ENCODE measurements around the gene YEATS4. TPM values are rescaled to one million over a fixed set of nuclear protein-coding genes. Genes with fewer than 3 reads are reported as not detected.
A peak's percentile ranks its signal among the peaks of the same experiment; 100 is the strongest.

YEATS4 gene
- polyA plus RNA-seq, 2 of the 4 experiments (the other 2 are of a cell fraction), result 41.7 to 70.1 TPM

- POLR2A ChIA-PET, result interaction anchor here (0.6 kb wide), 1 partner anchor 1217 kb away, joined by 3 read pairs; no protein-coding TSS in a partner anchor
- FAIRE-seq, result no peak
- TF ChIP-seq KDM1A (IDR thresholded peaks at IDR 0.05; ENCODE audit: low read depth) (no peak), ESRRA (IDR thresholded peaks at IDR 0.05; ENCODE audit: borderline replicate concordance, low read length) (no peak), BCL3 (IDR thresholded peaks at IDR 0.05) (no peak), CBX8 (IDR thresholded peaks at IDR 0.05) (no peak), MYC (IDR thresholded peaks at IDR 0.05; ENCODE audit: borderline replicate concordance, low read length) (no peak), ZNF302 (CRISPR knock-in tag; IDR thresholded peaks at IDR 0.05) (no peak), CEBPB (IDR thresholded peaks at IDR 0.05) (no peak), BHLHE40 (IDR thresholded peaks at IDR 0.05; ENCODE audit: low read depth, low read length) (no peak), POLR2A (IDR thresholded peaks at IDR 0.05; ENCODE audit: low read length) (no peak), HOXA7 (CRISPR knock-in tag; IDR thresholded peaks at IDR 0.05) (no peak)
- TF ChIP-seq, protein P1, sequence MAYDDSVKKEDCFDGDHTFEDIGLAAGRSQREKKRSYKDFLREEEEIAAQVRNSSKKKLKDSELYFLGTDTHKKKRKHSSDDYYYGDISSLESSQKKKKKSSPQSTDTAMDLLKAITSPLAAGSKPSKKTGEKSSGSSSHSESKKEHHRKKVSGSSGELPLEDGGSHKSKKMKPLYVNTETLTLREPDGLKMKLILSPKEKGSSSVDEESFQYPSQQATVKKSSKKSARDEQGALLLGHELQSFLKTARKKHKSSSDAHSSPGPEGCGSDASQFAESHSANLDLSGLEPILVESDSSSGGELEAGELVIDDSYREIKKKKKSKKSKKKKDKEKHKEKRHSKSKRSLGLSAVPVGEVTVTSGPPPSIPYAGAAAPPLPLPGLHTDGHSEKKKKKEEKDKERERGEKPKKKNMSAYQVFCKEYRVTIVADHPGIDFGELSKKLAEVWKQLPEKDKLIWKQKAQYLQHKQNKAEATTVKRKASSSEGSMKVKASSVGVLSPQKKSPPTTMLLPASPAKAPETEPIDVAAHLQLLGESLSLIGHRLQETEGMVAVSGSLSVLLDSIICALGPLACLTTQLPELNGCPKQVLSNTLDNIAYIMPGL (CRISPR knock-in tag; IDR thresholded peaks at IDR 0.05; ENCODE audit: borderline replicate concordance), result no peak
- H3K4me3 ChIP-seq, result no peak overlapping the region
- no peak for DNase-seq (ENCODE audit: low read depth in 1 of 2, low spot score in 1 of 2)
- H3K4me1 ChIP-seq, result peaks cover 9% of the 10 kb centered on the region; the same call in 1 of the 3 replicates
- CTCF ChIA-PET, result interaction anchor here (1.7 to 1.8 kb wide), 2 partner anchors 27 to 40 kb away, joined by 5 to 6 read pairs; no protein-coding TSS in a partner anchor
- H3K4me2 ChIP-seq, result peak overlapping the region; percentile 55
- 44% methylated on average over 18 of the region's 18 CpGs for WGBS (ENCODE audit: missing lambda C conversion rate)
- no peaks in the 10 kb centered on the region for H3K9me3 ChIP-seq
- ATAC-seq, result peak; percentile 55 to 73; a peak in 5 of 6 replicates
- no peak overlapping the region for H3K27ac ChIP-seq
Observed at GRCh38 chr12:69330475-69331473, 28.8 kb upstream of the YEATS4 start.

DNA sequence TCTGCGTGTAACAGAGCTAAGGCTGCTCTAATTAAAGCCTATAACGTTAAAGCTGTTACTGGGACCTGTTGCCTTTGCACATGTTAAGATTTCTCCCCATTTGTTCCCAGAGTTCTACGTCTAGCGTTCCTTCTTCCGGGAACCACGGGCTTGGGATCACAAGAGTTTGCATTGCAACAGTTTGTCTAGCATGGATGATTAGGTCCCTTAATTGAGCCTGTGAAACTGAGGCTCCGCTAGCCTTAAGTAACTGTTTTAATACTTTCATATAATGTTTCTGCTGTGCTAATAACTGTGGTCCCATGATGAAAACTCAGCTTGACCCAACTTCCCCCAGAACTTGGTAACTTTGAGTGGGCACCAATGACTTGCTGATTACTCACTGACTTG lies 28.0 kb upstream of the YEATS4 start:
- WGBS (ENCODE audit: missing lambda C conversion rate), result 79% methylated on average over 7 of the region's 7 CpGs
- Histone ChIP-seq H3K4me3 (no peak overlapping the region), H3K9me3 (no peaks in the 10 kb centered on the region), H3K4me2 (peak overlapping the region; percentile 55), H3K27ac (no peak overlapping the region), H3K4me1 (peaks cover 9% of the 10 kb centered on the region; the same call in 1 of the 3 replicates)
- TF ChIP-seq POLR2A (IDR thresholded peaks at IDR 0.05; ENCODE audit: low read length), result no peak
- TF ChIP-seq ZNF302 (CRISPR knock-in tag; IDR thresholded peaks at IDR 0.05), result no peak
- TF ChIP-seq ZFP36 (IDR thresholded peaks at IDR 0.05; ENCODE audit: borderline replicate concordance, partially characterized antibody), result no peak
- no peak for TF ChIP-seq MYC (IDR thresholded peaks at IDR 0.05; ENCODE audit: borderline replicate concordance, low read length)
- no peak for TF ChIP-seq CBX8 (IDR thresholded peaks at IDR 0.05)
- TF ChIP-seq EP300 (IDR thresholded peaks at IDR 0.05), result no peak
- TF ChIP-seq EHMT2 (IDR thresholded peaks at IDR 0.05; ENCODE audit: low read depth), result no peak
- TF ChIP-seq NR3C1 (IDR thresholded peaks at IDR 0.05), result no peak
- CTCF ChIA-PET, result interaction anchor here (1.8 kb wide), 1 partner anchor 40 kb away, joined by 6 read pairs; no protein-coding TSS in a partner anchor
- ATAC-seq (peak; percentile 45 to 48; a peak in 3 of 6 replicates), DNase-seq (ENCODE audit: low read depth in 1 of 2, low spot score in 1 of 2) (no peak), FAIRE-seq (no peak)
- POLR2A ChIA-PET, result no interaction called here

DNA sequence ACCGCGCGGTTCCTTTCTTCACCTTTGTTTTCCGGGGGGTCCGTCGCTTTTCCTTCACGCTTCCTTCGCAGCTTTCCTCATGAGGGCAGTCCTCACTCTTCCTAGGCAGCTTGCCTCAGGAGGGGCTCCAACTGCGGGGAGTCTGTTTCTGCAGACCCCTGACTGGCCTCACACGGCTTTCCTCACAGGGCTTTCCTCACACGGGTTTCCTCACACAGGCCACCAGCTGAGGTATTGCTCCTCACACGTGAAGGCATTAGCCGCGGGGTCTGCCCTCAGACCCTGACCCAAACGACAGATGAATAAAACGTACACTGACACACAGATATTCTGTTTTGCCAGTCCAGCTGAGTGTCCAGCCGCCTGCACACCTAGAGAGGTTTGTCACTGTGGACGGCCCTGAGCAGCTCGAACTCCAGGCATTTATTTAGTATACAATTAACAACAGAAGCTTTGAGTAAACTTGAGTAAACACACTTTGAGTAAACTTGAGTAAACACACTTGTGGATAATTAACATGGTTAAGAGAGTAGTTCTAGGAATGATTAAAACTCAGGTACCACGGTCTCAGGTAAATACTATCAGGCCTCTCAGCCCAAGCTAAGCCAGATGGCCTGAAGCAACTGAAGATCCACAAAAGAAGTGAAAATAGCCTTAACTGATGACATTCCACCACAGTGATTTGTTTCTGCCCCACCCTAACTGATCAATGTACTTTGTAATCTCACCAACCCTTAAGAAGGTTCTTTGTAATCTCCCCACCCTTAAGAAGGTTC lies 27.4 kb upstream of the YEATS4 start:
- H3K4me1 ChIP-seq, result peaks cover 9% of the 10 kb centered on the region; the same call in 1 of the 3 replicates
- peak overlapping the region; percentile 15; the same call in 2 of the 3 replicates for H3K4me2 ChIP-seq
- no peaks in the 10 kb centered on the region for H3K9me3 ChIP-seq
- H3K4me3 ChIP-seq, result no peak overlapping the region
- DNase-seq (ENCODE audit: low read depth in 1 of 2, low spot score in 1 of 2) (peak in 1 of 2 experiments; percentile 14), ATAC-seq (peak in 1 of 2 experiments; percentile 22; a peak in 2 of 6 replicates), FAIRE-seq (no peak)
- ChIA-PET POLR2A (no interaction called here), CTCF (interaction anchor here (0.9 kb wide), 1 partner anchor 10 kb away, joined by 3 read pairs; no protein-coding TSS in a partner anchor)
- WGBS (ENCODE audit: missing lambda C conversion rate), result 74% methylated on average over 20 of the region's 20 CpGs
- no peak overlapping the region for H3K27ac ChIP-seq
- TF ChIP-seq, protein P2, sequence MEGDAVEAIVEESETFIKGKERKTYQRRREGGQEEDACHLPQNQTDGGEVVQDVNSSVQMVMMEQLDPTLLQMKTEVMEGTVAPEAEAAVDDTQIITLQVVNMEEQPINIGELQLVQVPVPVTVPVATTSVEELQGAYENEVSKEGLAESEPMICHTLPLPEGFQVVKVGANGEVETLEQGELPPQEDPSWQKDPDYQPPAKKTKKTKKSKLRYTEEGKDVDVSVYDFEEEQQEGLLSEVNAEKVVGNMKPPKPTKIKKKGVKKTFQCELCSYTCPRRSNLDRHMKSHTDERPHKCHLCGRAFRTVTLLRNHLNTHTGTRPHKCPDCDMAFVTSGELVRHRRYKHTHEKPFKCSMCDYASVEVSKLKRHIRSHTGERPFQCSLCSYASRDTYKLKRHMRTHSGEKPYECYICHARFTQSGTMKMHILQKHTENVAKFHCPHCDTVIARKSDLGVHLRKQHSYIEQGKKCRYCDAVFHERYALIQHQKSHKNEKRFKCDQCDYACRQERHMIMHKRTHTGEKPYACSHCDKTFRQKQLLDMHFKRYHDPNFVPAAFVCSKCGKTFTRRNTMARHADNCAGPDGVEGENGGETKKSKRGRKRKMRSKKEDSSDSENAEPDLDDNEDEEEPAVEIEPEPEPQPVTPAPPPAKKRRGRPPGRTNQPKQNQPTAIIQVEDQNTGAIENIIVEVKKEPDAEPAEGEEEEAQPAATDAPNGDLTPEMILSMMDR (IDR thresholded peaks at IDR 0.05), result no peak
- TF ChIP-seq NFE2L2 (conservative IDR thresholded peaks at IDR 0.05; ENCODE audit: low read length) (no peak), FOSB (CRISPR knock-in tag; IDR thresholded peaks at IDR 0.05) (no peak), KDM5A (IDR thresholded peaks at IDR 0.05) (no peak), ZSCAN20 (CRISPR knock-in tag; IDR thresholded peaks at IDR 0.05) (no peak), MYC (IDR thresholded peaks at IDR 0.05; ENCODE audit: borderline replicate concordance, low read length) (no peak), MAFK (IDR thresholded peaks at IDR 0.05; ENCODE audit: partially characterized antibody) (no peak), HDAC2 (IDR thresholded peaks at IDR 0.05) (no peak), ESRRA (IDR thresholded peaks at IDR 0.05; ENCODE audit: borderline replicate concordance, low read length) (no peak), BHLHE40 (IDR thresholded peaks at IDR 0.05; ENCODE audit: low read depth, low read length) (no peak), JUNB (IDR thresholded peaks at IDR 0.05) (no peak), HEYL (CRISPR knock-in tag; IDR thresholded peaks at IDR 0.05) (no peak)
- TF ChIP-seq, protein P3, sequence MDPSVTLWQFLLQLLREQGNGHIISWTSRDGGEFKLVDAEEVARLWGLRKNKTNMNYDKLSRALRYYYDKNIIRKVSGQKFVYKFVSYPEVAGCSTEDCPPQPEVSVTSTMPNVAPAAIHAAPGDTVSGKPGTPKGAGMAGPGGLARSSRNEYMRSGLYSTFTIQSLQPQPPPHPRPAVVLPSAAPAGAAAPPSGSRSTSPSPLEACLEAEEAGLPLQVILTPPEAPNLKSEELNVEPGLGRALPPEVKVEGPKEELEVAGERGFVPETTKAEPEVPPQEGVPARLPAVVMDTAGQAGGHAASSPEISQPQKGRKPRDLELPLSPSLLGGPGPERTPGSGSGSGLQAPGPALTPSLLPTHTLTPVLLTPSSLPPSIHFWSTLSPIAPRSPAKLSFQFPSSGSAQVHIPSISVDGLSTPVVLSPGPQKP (IDR thresholded peaks at IDR 0.05; ENCODE audit: low read depth, low read length), result no peak

All from A549 (cell line).